Cardiac muscle cell (in vitro differentiated cells and primary cell): ENCODE data around the gene MAPK4. TPM values are rescaled to one million over a fixed set of nuclear protein-coding genes. Genes with fewer than 3 reads are reported as not detected.
"Not testable (repeated sequence)": the region's sequence is repeated elsewhere in the genome, so short reads cannot be mapped to it uniquely, and the experiment has no call there.

Experiments
- DNase-seq, 2 donors: peaks; one replicate each; pipeline versions ENCODE4 v3.0.0 to v3.0.0-alpha.2; 2010 to 2017; ENCODE audit warnings: low read depth in 1 of 2, low spot score in 1 of 2
- H3K27ac ChIP-seq: fragments of 200-600 bp; sonication (generic); 2 replicates; pipeline ENCODE4 v1.5.1; 2016
- H3K27me3 ChIP-seq: fragments of 200-600 bp; sonication (generic); 2 replicates; pipeline ENCODE4 v1.6.0; 2016; ENCODE audit warnings: control low read depth
- H3K36me3 ChIP-seq: fragments of 200-600 bp; sonication (generic); 2 replicates; pipeline ENCODE4 v1.5.1; 2016; ENCODE audit warnings: control low read depth
- H3K4me1 ChIP-seq: fragments of 200-600 bp; sonication (generic); 2 replicates; pipeline ENCODE4 v1.8.1; 2017; ENCODE audit warnings: low read depth, mild to moderate bottlenecking, mixed run types
- H3K4me3 ChIP-seq: fragments of 200-600 bp; sonication (generic); 2 replicates; pipeline ENCODE4 v1.5.1; 2016; ENCODE audit warnings: mild to moderate bottlenecking
- H3K9me3 ChIP-seq: fragments of 200-600 bp; sonication (generic); 2 replicates; pipeline ENCODE4 v1.5.1; 2017; ENCODE audit warnings: low read depth, mild to moderate bottlenecking, control low read depth
- CTCF ChIP-seq: IDR thresholded peaks from 2 replicates; pipeline ENCODE4 v1.5.1; 2012; ENCODE audit warnings: low read depth, mild to moderate bottlenecking, low read length
- polyA plus RNA-seq: library from polyadenylated mRNA; unstranded; fragments of >200 nt; fragmentation: Nextera tagmentation; extraction: Ambion mirVana; gene quantifications from 2 replicates; pipeline ENCODE4 v1.2.1, GENCODE V29; 2016
- total RNA-seq: library from RNA; depleted of rRNA; stranded (reverse); fragments of >200 nt; gene quantifications from 2 replicates; pipeline ENCODE4 v1.2.3, GENCODE V29; 2016

The MAPK4 gene
- total and polyA plus RNA-seq, 2 experiments from 2014 or later, result 36.9 to 68.9 TPM

GRCh38 chr18:50558948-50559751 is 737 bp upstream of the MAPK4 start:
- peaks cover 2% of the 10 kb centered on the region for H3K27me3 ChIP-seq
- no peaks in the 10 kb centered on the region for H3K36me3 ChIP-seq
- peak in 1 of 2 donors; percentile 43 for DNase-seq
- H3K4me3 ChIP-seq, result peak overlapping the region; percentile 76
- TF ChIP-seq CTCF, result no peak
- peak overlapping the region; percentile 21 for H3K27ac ChIP-seq
- no peaks in the 10 kb centered on the region for H3K9me3 ChIP-seq
- peaks cover 18% of the 10 kb centered on the region for H3K4me1 ChIP-seq

GRCh38 chr18:50560681-50561629 is 1.1 kb downstream of the MAPK4 start:
- H3K27ac ChIP-seq, result no peak overlapping the region
- H3K27me3 ChIP-seq, result peaks cover 2% of the 10 kb centered on the region
- TF ChIP-seq CTCF, result no peak
- DNase-seq, result peak in 1 of 2 donors; percentile 33
- peaks cover 18% of the 10 kb centered on the region for H3K4me1 ChIP-seq
- H3K36me3 ChIP-seq, result no peaks in the 10 kb centered on the region
- H3K4me3 ChIP-seq, result peak overlapping the region; percentile 76
- H3K9me3 ChIP-seq, result no peaks in the 10 kb centered on the region

- DNase-seq, H3K27ac ChIP-seq, H3K9me3 ChIP-seq, H3K4me3 ChIP-seq, H3K36me3 ChIP-seq, H3K27me3 ChIP-seq: not testable (repeated sequence)
- peaks cover 18% of the 10 kb centered on the region for H3K4me1 ChIP-seq
These were observed 2.4 kb downstream of the MAPK4 start for GRCh38 chr18:50562258-50562657.

- no peak for TF ChIP-seq CTCF
- peak in 1 of 2 donors; percentile 11 for DNase-seq
- H3K36me3 ChIP-seq, result no peaks in the 10 kb centered on the region
- H3K4me1 ChIP-seq, result peaks cover 18% of the 10 kb centered on the region
- H3K27ac ChIP-seq, result no peak overlapping the region
- H3K9me3 ChIP-seq, result no peaks in the 10 kb centered on the region
- H3K27me3 ChIP-seq, result peaks cover 2% of the 10 kb centered on the region
- H3K4me3 ChIP-seq, result no peak overlapping the region
These were observed 2.8 kb downstream of the MAPK4 start for GRCh38 chr18:50562686-50563085.

GRCh38 chr18:50563376-50563775 is 3.5 kb downstream of the MAPK4 start:
- TF ChIP-seq CTCF, result no peak
- Histone ChIP-seq H3K9me3 (no peaks in the 10 kb centered on the region), H3K27me3 (peaks cover 2% of the 10 kb centered on the region), H3K4me3 (no peak overlapping the region), H3K27ac (no peak overlapping the region), H3K36me3 (no peaks in the 10 kb centered on the region), H3K4me1 (peaks cover 11% of the 10 kb centered on the region)
- DNase-seq, result no peak
